AG09319 (cell line): ENCODE measurements around the gene MGLL.

Source experiments
- DNase-seq: peaks from one replicate; pipeline ENCODE4 v3.0.0-alpha.2; 2010; ENCODE audit warnings: low read depth; ENCODE audit errors: extremely low read depth
- CTCF ChIP-seq: IDR thresholded peaks from 2 replicates; pipeline ENCODE4 v1.5.1; 2011; ENCODE audit warnings: low read depth, mild to moderate bottlenecking, inconsistent platforms, low read length, moderate library complexity

The MGLL gene

GRCh38 chr3:127702151-127702578 is 120.2 kb downstream of the MGLL start:
- no peak for TF ChIP-seq CTCF
- DNase-seq, result peak; percentile 42

- no peak for DNase-seq
- no peak for TF ChIP-seq CTCF
These were observed 120.9 kb downstream of the MGLL start for GRCh38 chr3:127701280-127701911.

- DNase-seq, result no peak
- TF ChIP-seq CTCF, result no peak
These were observed 121.9 kb downstream of the MGLL start for GRCh38 chr3:127700406-127700805.

- no peak for DNase-seq
- TF ChIP-seq CTCF, result no peak
These were observed 122.7 kb downstream of the MGLL start for GRCh38 chr3:127699416-127700300.

- TF ChIP-seq CTCF, result no peak
- DNase-seq, result no peak
These were observed 123.5 kb downstream of the MGLL start for GRCh38 chr3:127698691-127699415.

- no peak for TF ChIP-seq CTCF
- DNase-seq, result no peak
These were observed 124.0 kb downstream of the MGLL start for GRCh38 chr3:127698286-127698685.
